ENCODE results near the gene ID4. TPM values are rescaled to one million over a fixed set of nuclear protein-coding genes. Genes with fewer than 3 reads are reported as not detected.

Gene ID4
- total and polyA plus RNA-seq, 2 of the 8 experiments (the other 6 are each of a cell fraction or from before 2014, with no cell fraction given) = 2.0 to 8.3 TPM

GRCh38 chr6:19836799-19837510 lies at the start of gene ID4 (continued):
- TF ChIP-seq NRF1 (IDR thresholded peaks at IDR 0.05; ENCODE audit: low read depth, low read length) (no peak), MAFK (IDR thresholded peaks at IDR 0.05; ENCODE audit: low read depth, low read length) (no peak), TAF7 (optimal IDR thresholded peaks at IDR 0.05; ENCODE audit: borderline replicate concordance, low read depth, low read length) (peak; percentile 84), RBBP5 (IDR thresholded peaks at IDR 0.05; ENCODE audit: borderline replicate concordance, low read depth, low read length) (no peak; the same call in 1 of the 2 replicates), JUND (IDR thresholded peaks at IDR 0.05; ENCODE audit: low read length) (no peak), CBX8 (IDR thresholded peaks at IDR 0.05; ENCODE audit: borderline replicate concordance, low read depth, low read length) (no peak), CHD7 (IDR thresholded peaks at IDR 0.05; ENCODE audit: insufficient replicate concordance, low read length) (no peak), CTBP2 (IDR thresholded peaks at IDR 0.05; ENCODE audit: borderline replicate concordance, insufficient read depth, insufficient read length, low read length) (no peak), RAD21 (IDR thresholded peaks at IDR 0.05 in 1 of 2, conservative IDR thresholded peaks at IDR 0.05 in 1 of 2; ENCODE audit: low read depth in 2 of 2, low read length in 2 of 2) (no peak), POLR2A (IDR thresholded peaks at IDR 0.05; ENCODE audit: control extremely low read depth in 1 of 2, low read depth in 2 of 2, low read length in 2 of 2) (peak; percentile 97)

Measured in H1 (cell line).